Ramos (cell line): Measurements from ENCODE around the gene ERC2.

Experiments
- in situ Hi-C: fragments of 300-500 bp; cut with MboI; formaldehyde crosslinking; loops from one replicate; pipeline ENCODE4 v1.14.3; 2022; ENCODE audit warnings: low sequenced_read_pairs; ENCODE audit not compliant: unreplicated experiment

Gene ERC2

GRCh38 chr3:56370991-56371775 lies 97.1 kb downstream of the ERC2 start:
- in situ Hi-C loops = no loop called here

GRCh38 chr3:56369914-56370313 lies 98.4 kb downstream of the ERC2 start:
- in situ Hi-C loops = no loop called here

GRCh38 chr3:56368846-56369245 lies 99.4 kb downstream of the ERC2 start:
- in situ Hi-C loops = no loop called here

GRCh38 chr3:56366641-56367162 lies 101.6 kb downstream of the ERC2 start:
- in situ Hi-C loops = no loop called here

- in situ Hi-C loops = no loop called here
Measured at GRCh38 chr3:56365905-56366640, 102.2 kb downstream of the ERC2 start.

- in situ Hi-C loops = no loop called here
Measured at GRCh38 chr3:56364665-56365064, 103.6 kb downstream of the ERC2 start.

- in situ Hi-C loops = no loop called here
Measured at GRCh38 chr3:56363720-56364119, 104.5 kb downstream of the ERC2 start.

- in situ Hi-C loops = no loop called here
Measured at GRCh38 chr3:56361731-56362130, 106.5 kb downstream of the ERC2 start.

GRCh38 chr3:56357266-56357665 lies 111.0 kb downstream of the ERC2 start:
- in situ Hi-C loops = no loop called here

- in situ Hi-C loops = no loop called here
Measured at GRCh38 chr3:56356808-56357207, 111.5 kb downstream of the ERC2 start.

GRCh38 chr3:56355570-56356185 lies 112.6 kb downstream of the ERC2 start:
- in situ Hi-C loops = no loop called here

- in situ Hi-C loops = no loop called here
Measured at GRCh38 chr3:56351537-56351936, 116.7 kb downstream of the ERC2 start.

GRCh38 chr3:56347219-56347871 lies 120.9 kb downstream of the ERC2 start:
- in situ Hi-C loops = loop anchor here (25.0 kb wide), 1 partner anchor 640 kb away; no protein-coding TSS in a partner anchor

GRCh38 chr3:56342475-56342874 lies 125.8 kb downstream of the ERC2 start:
- in situ Hi-C loops = loop anchor here (25.0 kb wide), 1 partner anchor 645 kb away; no protein-coding TSS in a partner anchor

GRCh38 chr3:56339671-56340070 lies 128.6 kb downstream of the ERC2 start:
- in situ Hi-C loops = loop anchor here (25.0 kb wide), 1 partner anchor 648 kb away; no protein-coding TSS in a partner anchor

- in situ Hi-C loops = loop anchor here (25.0 kb wide), 1 partner anchor 648 kb away; no protein-coding TSS in a partner anchor
Measured at GRCh38 chr3:56339244-56339643, 129.0 kb downstream of the ERC2 start.

- in situ Hi-C loops = loop anchor here (25.0 kb wide), 1 partner anchor 651 kb away; no protein-coding TSS in a partner anchor
Measured at GRCh38 chr3:56336023-56336422, 132.2 kb downstream of the ERC2 start.

- in situ Hi-C loops = no loop called here
Measured at GRCh38 chr3:56324473-56324872, 143.8 kb downstream of the ERC2 start.

- in situ Hi-C loops = no loop called here
Measured at GRCh38 chr3:56323986-56324420, 144.3 kb downstream of the ERC2 start.

- in situ Hi-C loops = no loop called here
Measured at GRCh38 chr3:56322862-56323261, 145.4 kb downstream of the ERC2 start.
